ENCODE measurements around the gene PHF14.

GRCh38 chr7:10956528-10956927 lies 17.1 kb upstream of the PHF14 start:
- TF ChIP-seq CTCF (IDR thresholded peaks at IDR 0.05; ENCODE audit: low read length) (no peak), EZH2phosphoT487 (IDR thresholded peaks at IDR 0.05; ENCODE audit: low read length) (no peak), EZH2 (optimal IDR thresholded peaks at IDR 0.05; ENCODE audit: low read depth, low read length) (no peak)

Measured in MM.1S (cell line).